Erythroblast (primary cell): ENCODE data around the gene EEFSEC.

Experiments used
- GATA1 ChIP-seq: IDR thresholded peaks from 2 replicates; pipeline ENCODE4 v1.6.1; 2011; ENCODE audit warnings: low read depth, mild to moderate bottlenecking, control low read depth, low read length, moderate library complexity
- POLR2A ChIP-seq: IDR thresholded peaks from 2 replicates; pipeline ENCODE4 v1.6.1; 2011; ENCODE audit warnings: mild to moderate bottlenecking, low read length

DNA sequence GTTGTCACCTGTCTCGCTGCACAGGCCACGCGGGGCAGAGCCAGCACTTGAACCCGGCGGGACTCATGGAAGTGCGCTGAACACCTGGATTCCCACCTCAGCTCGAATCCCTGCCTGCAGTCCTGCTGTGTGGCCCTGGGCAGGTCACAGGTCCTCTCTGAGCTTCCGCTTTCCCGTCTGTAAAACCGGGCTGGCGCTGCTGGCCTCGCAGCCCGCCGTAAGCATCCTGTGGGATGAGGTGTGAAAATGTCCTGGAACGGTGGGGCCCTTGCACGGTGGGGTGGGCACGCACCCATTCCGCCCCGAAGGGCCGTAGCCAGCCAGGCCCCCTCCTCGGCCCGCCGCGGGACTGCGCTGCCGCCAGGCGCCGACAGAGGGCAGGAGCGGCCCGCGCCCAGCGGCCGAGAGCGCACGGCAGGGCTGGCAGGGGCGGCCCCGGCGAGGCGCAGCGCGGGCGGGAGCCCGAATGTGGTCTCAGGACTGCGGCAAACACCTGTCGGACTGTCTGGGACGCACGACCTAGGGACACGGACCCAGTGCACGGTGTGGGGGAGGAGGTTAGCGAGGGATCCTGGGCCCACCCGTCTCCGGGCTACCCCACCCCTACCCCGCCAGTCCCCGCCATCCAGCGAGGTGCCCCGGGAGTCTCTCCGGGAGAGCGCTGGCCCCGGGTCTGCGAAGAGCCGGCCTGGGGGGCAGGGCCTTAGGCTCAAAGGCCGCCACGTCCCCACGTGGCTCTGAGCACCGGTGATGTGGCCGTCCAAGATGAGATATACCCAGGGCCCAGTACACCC, 273.0 kb downstream of the EEFSEC start:
- no peak for TF ChIP-seq POLR2A
- no peak for TF ChIP-seq GATA1
